GM20431 (cell line): ENCODE measurements around the gene INSRR.

Experiments used
- in situ Hi-C: fragments of 300-500 bp; cut with MseI, MboI; formaldehyde crosslinking; loops from one replicate; pipeline ENCODE4 v1.15.0; 2020; ENCODE audit warnings: low sequenced_read_pairs; ENCODE audit not compliant: unreplicated experiment

Gene INSRR

GRCh38 chr1:156894711-156895454, 36.0 kb upstream of the INSRR start:
- in situ Hi-C loops: no loop called here

DNA sequence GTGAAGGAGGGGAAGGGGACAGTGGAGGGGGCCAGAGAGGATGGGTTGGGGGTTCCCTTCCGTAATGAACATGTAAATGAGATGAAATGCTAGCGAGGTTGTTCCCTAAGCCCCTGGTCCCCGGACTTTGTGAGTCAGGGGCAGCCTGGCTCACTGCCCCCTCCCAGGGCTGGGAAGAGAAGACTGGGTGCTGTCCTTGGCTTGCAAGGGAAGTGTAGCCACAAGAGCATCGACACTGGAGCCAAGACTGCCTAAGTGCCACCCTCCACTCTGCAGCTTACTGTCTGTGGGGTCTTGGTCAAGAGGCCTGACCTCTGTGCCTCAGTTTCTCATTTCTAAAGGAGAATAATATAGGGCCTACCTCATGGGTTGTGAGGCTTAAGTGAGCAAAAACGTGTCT, 35.1 kb upstream of the INSRR start:
- in situ Hi-C loops: no loop called here

- in situ Hi-C loops: no loop called here
Measured at GRCh38 chr1:156893048-156893953, 34.4 kb upstream of the INSRR start, which contains the start of gene PEAR1. Gene PEAR1, plus strand, starts transcription at chr1:156893718. Its CDS starts 10,209 bp downstream, at chr1:156903927.

DNA sequence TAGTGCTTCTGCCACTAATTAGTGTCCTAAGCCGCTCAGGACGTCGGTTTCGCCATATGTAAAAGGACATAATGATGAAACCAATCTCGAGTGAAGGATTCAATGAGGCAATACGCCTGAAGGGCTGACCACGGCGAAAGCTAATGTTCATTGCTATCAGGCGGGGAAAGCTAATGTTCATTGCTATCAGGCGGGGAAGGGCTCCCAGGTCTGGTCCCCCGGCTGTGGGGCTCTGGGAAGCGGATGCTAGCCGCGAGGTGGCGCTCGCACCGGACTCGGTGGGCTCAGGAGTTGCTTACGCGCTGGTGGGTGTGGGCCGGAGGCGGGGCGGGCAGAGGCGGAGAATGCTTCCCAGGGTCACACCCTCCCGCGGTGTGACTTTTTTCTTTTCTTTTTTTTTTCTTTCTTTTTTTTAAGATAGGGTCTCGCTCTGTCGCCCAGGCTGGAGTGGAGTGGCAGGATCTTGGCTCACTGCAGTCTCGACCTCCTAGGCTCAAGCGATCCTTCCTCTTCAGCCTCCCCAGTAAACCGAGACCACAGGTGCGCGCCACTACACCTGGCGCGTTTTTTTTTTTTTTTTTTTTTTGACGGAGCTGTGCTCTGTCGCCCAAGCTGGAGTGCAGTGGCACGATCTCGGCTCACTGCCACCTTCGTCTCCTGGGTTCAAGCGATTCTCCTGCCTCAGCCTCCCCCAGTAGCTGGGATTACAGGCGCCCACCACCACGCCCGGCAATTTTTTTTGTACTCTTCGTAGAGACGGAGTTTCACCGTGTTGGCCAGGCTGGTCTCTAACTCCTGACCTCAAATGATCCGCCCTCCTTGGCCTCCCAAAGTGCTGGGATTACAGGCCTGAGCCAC, 33.5 kb upstream of the INSRR start:
- in situ Hi-C loops: no loop called here

DNA sequence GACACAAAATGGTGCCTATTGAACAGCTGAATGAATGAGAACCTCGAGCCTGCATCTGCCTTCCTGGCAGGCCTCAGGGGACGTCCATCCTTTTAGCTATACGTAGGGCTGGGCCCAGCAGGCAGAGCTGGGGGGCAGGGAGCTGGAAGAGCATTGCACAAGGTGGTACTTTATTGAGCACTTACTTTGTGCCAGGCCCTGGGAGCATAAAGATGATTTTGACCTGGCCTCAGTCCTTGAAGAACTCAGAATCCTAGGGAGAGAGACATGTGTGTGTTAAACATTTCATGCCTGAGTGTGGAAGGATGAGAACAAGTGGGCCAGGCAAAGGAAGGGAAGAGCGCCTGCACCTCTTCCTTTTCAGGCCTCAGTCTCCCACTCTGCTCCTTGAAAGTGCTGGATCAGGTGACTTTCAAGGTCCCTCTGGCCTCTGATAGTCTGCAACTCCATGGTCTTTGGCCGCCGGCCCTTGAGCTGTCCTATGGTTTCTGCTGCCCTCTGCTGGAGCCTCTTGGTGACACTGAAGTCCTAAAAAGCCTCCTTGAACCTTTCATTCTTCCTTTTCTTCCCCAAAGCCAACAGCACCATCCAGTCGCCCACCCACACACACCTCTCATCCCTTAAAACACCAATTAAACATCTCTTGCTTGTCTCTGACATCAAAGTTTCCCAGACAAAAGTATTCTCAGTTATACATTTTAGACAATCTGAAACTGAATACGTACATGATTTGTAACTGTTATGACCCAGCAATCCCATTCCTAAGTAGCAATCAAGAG, 31.1 kb upstream of the INSRR start:
- in situ Hi-C loops: no loop called here

- in situ Hi-C loops: no loop called here
Measured at GRCh38 chr1:156887734-156888133, 28.8 kb upstream of the INSRR start.

DNA sequence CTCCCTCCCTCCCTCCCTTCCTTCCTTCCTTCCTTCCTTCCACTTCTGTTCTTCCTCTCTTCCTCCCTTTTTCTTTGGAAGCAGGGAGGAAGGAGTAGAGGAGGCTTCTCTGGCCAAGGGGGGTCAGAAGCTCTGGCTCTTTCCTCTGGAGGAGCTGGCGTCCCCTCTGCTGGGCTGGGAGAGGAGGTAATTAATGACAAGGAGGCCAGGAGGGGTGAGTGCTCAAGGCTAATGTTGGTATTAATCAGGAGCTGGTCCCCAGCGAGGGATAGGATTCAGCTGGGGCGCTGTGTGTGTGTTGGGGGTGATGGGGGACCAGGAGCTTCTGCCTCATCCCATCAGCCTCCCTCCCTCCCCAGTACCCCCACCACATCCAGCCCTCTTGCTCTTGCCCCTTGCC, 28.4 kb upstream of the INSRR start:
- in situ Hi-C loops: no loop called here

DNA sequence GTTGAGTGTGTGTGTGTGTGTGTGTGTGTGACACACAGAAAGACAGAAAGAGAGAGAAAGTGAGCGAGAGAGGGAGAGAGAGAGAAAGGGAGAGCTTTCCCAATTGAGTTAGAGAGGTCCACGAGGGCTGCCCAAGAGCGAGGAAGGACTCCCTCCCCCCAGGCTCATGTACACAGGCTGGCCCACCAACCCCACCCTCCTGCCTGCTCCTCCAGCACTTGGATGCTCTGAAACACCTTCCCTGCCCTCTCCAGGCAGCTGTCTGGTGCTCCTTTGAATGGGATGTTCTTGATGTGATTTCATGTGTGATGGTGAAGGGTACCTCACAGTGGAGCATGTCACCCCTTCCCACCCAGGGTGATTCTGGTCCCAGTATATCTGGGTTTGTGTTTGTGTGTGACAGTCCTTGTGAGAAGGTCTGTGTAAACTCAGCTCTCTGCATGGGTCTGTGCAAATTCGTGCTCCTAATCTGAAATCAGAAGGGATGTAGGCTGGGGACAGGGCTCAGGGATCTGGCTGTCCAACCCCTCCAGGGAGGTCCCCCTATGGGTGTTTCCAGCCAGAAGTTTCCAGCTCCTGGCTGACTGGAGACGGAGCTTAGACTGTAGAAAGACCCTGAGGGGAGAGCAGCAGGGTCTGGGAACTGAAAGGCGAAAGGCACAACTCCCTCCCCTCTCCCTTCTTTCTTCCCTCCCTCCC, 27.8 kb upstream of the INSRR start:
- in situ Hi-C loops: no loop called here

DNA sequence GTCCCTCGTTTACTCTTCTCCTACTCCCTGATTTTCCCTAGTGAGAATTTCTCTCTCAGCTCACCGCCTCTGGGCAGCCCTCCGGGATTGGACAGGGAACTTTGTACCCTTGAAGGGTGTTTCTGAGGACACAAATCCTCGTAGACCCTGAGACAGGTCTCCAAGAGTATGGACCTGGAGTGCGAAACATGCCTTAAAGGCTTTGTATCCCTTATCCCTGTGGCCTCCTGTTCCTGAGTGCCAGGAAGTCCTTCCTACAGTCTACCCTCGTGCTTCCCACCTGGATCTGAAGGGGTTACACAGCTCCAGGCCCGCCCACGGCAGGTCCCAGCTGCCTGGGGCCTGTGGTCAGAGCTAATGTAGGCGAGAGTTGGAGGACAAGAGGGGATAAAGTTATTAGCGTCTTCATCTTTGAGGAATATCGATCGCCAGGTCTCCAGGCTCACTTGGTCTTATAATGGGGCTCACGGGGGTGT, 27.0 kb upstream of the INSRR start:
- in situ Hi-C loops: no loop called here

DNA sequence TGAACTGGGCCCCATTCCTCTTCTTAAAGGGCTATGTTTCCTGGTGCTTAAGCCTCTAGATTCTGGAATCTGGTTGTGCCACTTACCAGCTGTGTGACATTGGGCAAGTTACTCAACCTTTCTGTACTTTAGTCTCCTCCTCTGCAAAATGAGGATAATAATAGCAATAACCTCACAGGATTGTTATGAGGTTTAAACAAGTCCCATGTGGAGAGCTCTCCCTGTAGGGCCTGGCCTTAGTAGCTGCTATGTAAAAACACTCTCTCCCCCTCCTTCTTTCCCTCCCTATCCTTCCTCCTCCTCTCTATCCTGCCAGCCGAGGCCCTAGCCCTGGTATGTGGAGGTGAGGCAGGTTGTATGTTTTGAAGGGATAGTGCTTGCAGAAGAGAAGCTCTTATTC, 26.4 kb upstream of the INSRR start:
- in situ Hi-C loops: no loop called here

- in situ Hi-C loops: no loop called here
Measured at GRCh38 chr1:156884560-156885184, 25.8 kb upstream of the INSRR start.

GRCh38 chr1:156883919-156884318, 25.0 kb upstream of the INSRR start:
- in situ Hi-C loops: no loop called here

DNA sequence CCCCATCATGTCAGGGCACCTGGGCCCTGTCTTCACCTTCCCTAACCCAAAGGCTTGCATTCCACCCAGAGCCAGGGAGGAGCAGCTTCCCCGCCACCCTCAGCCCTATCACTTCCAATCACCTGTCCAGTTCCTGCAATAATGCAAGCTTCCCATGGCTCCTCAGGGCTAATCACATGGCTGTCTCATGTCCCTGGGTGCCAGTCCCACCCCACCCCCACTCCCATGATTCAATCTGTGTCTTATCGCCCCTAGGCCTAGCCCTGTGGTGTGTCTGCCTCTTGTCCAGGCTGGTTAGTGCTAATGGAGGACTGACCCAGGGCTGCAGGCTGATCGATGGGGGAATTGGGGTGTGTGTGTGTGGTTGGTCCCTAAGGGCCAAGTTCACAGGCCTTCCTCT, 23.6 kb upstream of the INSRR start:
- in situ Hi-C loops: no loop called here

DNA sequence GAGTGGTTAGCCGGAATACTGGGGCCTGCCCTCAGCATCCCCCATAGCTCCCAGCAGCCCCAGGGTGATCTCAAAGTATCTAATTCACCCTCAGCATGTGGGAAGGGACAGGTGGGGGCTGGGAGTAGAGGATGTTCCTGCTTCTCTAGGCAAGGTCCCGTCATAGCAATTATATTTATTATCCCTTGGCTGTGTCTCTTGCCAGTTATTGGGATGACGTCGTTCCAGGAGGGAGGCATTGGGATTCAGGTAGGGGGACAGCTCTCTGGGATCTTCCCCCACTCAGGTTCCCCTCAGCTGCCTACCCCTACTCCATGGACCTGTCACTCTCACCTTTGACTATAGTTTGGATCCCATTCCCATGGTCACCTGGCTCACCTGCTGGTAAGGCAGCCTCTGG, 22.7 kb upstream of the INSRR start:
- in situ Hi-C loops: no loop called here

DNA sequence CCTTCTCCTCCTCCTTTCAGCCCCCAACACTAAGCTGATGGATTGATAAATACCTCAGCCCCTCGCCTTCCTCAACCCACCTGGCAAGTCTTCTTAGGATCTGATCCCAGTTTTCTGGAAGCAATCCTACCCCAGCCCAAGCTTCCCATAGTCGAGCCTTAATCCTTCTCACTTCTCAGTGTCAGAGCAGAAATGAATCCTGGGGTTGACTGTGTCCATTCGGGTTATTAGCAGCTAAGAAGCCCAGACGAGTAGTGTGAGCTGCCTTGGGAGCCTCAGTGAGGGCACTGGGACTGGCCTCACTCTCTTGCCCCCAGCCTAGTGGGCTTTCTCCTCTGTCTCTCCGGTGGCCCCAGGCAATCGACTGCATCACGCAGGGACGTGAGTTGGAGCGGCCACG, 22.2 kb upstream of the INSRR start:
- in situ Hi-C loops: no loop called here

GRCh38 chr1:156880473-156880872, 21.6 kb upstream of the INSRR start:
- in situ Hi-C loops: no loop called here

DNA sequence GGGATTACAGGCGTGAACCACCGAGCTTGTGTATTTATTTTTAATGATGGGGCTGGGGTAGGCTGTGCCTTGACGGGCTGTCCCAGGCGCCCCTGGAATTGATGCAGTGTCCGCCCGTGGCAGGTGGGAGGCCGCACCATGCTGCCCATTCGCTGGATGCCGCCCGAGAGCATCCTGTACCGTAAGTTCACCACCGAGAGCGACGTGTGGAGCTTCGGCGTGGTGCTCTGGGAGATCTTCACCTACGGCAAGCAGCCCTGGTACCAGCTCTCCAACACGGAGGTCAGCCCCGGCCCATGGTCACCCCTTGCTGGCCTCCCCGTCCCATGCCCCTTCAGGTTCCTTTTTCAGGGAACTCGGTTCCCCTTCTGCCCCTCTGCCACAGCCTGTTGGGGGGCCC, 21.0 kb upstream of the INSRR start:
- in situ Hi-C loops: no loop called here

GRCh38 chr1:156877433-156878170, 18.7 kb upstream of the INSRR start:
- in situ Hi-C loops: no loop called here
